ENCODE results near the gene CCL24.
"Not testable (repeated sequence)": the region's sequence is repeated elsewhere in the genome, so short reads cannot be mapped to it uniquely, and the experiment has no call there.

Gene CCL24

GRCh38 chr7:75776295-75776971, 37.2 kb downstream of the CCL24 start:
- no peak overlapping the region for H3K4me3 ChIP-seq (ENCODE audit: low read length)
- TF ChIP-seq CTCF (conservative IDR thresholded peaks at IDR 0.05; ENCODE audit: low read depth, low read length) = no peak
- DNase-seq (ENCODE audit: low read depth) = no peak

GRCh38 chr7:75773958-75774357, 39.6 kb downstream of the CCL24 start:
- DNase-seq (ENCODE audit: low read depth); H3K4me3 ChIP-seq (ENCODE audit: low read length): not testable (repeated sequence)

- DNase-seq (ENCODE audit: low read depth) = no peak
- no peak for TF ChIP-seq CTCF (conservative IDR thresholded peaks at IDR 0.05; ENCODE audit: low read depth, low read length)
- no peak within 1 kb of the TSS for H3K4me3 ChIP-seq (ENCODE audit: low read length)
These were observed 41.2 kb downstream of the CCL24 start, which contains the start of gene CCL26 for GRCh38 chr7:75772081-75773077. Gene CCL26, minus strand, starts transcription at chr7:75772211. Its CDS starts 35 bp downstream, at chr7:75772176.

- DNase-seq (ENCODE audit: low read depth) = no peak
- no peak overlapping the region for H3K4me3 ChIP-seq (ENCODE audit: low read length)
- TF ChIP-seq CTCF (conservative IDR thresholded peaks at IDR 0.05; ENCODE audit: low read depth, low read length) = no peak
These were observed 42.4 kb downstream of the CCL24 start for GRCh38 chr7:75771224-75771623.

- peak; percentile 31 for DNase-seq (ENCODE audit: low read depth)
- no peak overlapping the region for H3K4me3 ChIP-seq (ENCODE audit: low read length)
- peak; percentile 77 for TF ChIP-seq CTCF (conservative IDR thresholded peaks at IDR 0.05; ENCODE audit: low read depth, low read length)
These were observed 51.2 kb downstream of the CCL24 start for GRCh38 chr7:75762350-75762917.

- DNase-seq (ENCODE audit: low read depth); H3K4me3 ChIP-seq (ENCODE audit: low read length): not testable (repeated sequence)
These were observed 51.8 kb downstream of the CCL24 start for GRCh38 chr7:75761801-75762200.

Measured in retinal pigment epithelial cell (primary cell).